Ovary (tissue), 9 donors: ENCODE measurements around the gene TENT5A. TPM values are rescaled to one million over a fixed set of nuclear protein-coding genes. Genes with fewer than 3 reads are reported as not detected.

ENCODE experiments used
- DNase-seq, 5 donors: peaks; one replicate each; pipeline ENCODE4 v3.0.0-alpha.2; 2019 to 2020
- H3K27ac ChIP-seq, 2 donors: fragments of 200-600 bp; one replicate each; pipeline versions ENCODE4 v1.5.1 to v1.8.0; 2019 to 2022
- H3K27me3 ChIP-seq: fragments of 200-600 bp; one replicate; pipeline ENCODE4 v1.8.0; 2022
- H3K36me3 ChIP-seq: fragments of 200-600 bp; sonication (generic); one replicate; pipeline ENCODE4 v1.5.1; 2019
- H3K4me1 ChIP-seq: one replicate; pipeline ENCODE4 v1.8.1; 2013; ENCODE audit warnings: mild to moderate bottlenecking, moderate library complexity; ENCODE audit not compliant: insufficient read depth
- H3K4me3 ChIP-seq: fragments of 200-600 bp; sonication (generic); one replicate; pipeline ENCODE4 v1.5.1; 2017
- H3K9me3 ChIP-seq, 2 donors: fragments of 200-600 bp in 1 of 2; sonication (generic) in 1 of 2; one replicate each; pipeline versions ENCODE4 v1.5.1 to v1.8.1; 2013 to 2019; ENCODE audit warnings: mild to moderate bottlenecking in 1 of 2, moderate library complexity in 1 of 2
- CTCF ChIP-seq, 3 donors: fragments of 450-650 bp in 2 of 3; fragments of 200-600 bp in 1 of 3; IDR thresholded peaks; one replicate each; pipeline versions ENCODE4 v1.5.1 to v1.8.0; 2016 to 2022; ENCODE audit warnings: antibody characterized with exemption in 3 of 3, mild to moderate bottlenecking in 1 of 3
- EP300 ChIP-seq: sonication (generic); formaldehyde crosslinking; IDR thresholded peaks from one replicate; pipeline ENCODE4 v1.6.1; 2017; ENCODE audit warnings: antibody characterized with exemption
- POLR2A ChIP-seq: fragments of 450-650 bp; IDR thresholded peaks from one replicate; pipeline ENCODE4 v1.6.1; 2017; ENCODE audit warnings: antibody characterized with exemption, mild to moderate bottlenecking, moderate library complexity
- WGBS, 3 donors: extraction: QIAGEN DNeasy Blood & Tissue Kit in 1 of 3; methylation state at CpG; one replicate each; pipeline versions ENCODE4 v1.1.5 to v1.1.7; 2013 to 2017; 5-methylcytosine and 5-hydroxymethylcytosine counted together
- intact Hi-C, 4 donors: fragments of 100-400 bp; cut with DNase I; formaldehyde crosslinking; loops; one replicate each; pipeline versions ENCODE4 v1.11.0 to v1.15.1; 2022 to 2023
- polyA plus RNA-seq, 2 donors: library from polyadenylated mRNA; stranded (reverse); fragments of 200-250 nt in 1 of 2; fragments of 350-450 nt in 1 of 2; fragmentation: Illumina TruSeq in 1 of 2; extraction: RNeasy Lipid Tissue Mini Kit (QIAGEN cat#74804) in 1 of 2; gene quantifications; one replicate each; pipeline ENCODE4 v1.2.3, GENCODE V29; 2013 to 2014
- total RNA-seq, 7 donors: library from RNA; depleted of rRNA in 2 of 7; stranded (reverse); fragments of >200 nt in 2 of 7; fragmentation: NEBNext Ultra II Directional in 3 of 7; extraction: Animal tissue kit (Norgen Biotek cat#: 25700) in 3 of 7; gene quantifications; one replicate each; pipeline versions ENCODE4 v1.1.0 to v1.2.4, GENCODE V29; 2016 to 2023
- donor health status: DM: no; HTN: no; CAD: no; lungs with moderate emphysema.
- donor health status: DM: no; HTN: no; CAD: no.
- donor health status: Bipolar disorder and iron deficiency.
- donor health status: DM: yes; HTN: yes; CAD: no.
- donor health status: DM: no; HTN: no; CAD: no.
- donor health status: DM: yes; HTN: yes; CAD: no.

The TENT5A gene
- total and polyA plus RNA-seq, 9 donors, result 14.6 to 47.1 (median 29.4) TPM

GRCh38 chr6:81763968-81764367 lies 11.5 kb upstream of the TENT5A start:
- no peak for TF ChIP-seq POLR2A
- no peak for TF ChIP-seq CTCF (IDR thresholded peaks at IDR 0.05)
- H3K4me3 ChIP-seq, result no peak overlapping the region
- intact Hi-C loops, result loop anchor here in 1 of 4 donors (10.0 kb wide), 1 partner anchor 121 kb away; no protein-coding TSS in a partner anchor
- no peaks in the 10 kb centered on the region for H3K27me3 ChIP-seq
- peaks cover 3% of the 10 kb centered on the region for H3K4me1 ChIP-seq
- DNase-seq, result no peak
- no peak overlapping the region for H3K27ac ChIP-seq
- H3K9me3 ChIP-seq, result no peaks in the 10 kb centered on the region
- WGBS, 3 donors, result 76 to 84% (median 80%) methylated on average over 3 of the region's 3 CpGs
- H3K36me3 ChIP-seq, result no peaks in the 10 kb centered on the region

- WGBS, 3 donors, result 66 to 85% (median 76%) methylated on average over 1 of the region's 1 CpG
- no peaks in the 10 kb centered on the region for H3K36me3 ChIP-seq
- no peak overlapping the region for H3K27ac ChIP-seq
- H3K27me3 ChIP-seq, result no peaks in the 10 kb centered on the region
- H3K4me3 ChIP-seq, result no peak overlapping the region
- DNase-seq, result no peak
- H3K9me3 ChIP-seq, result no peaks in the 10 kb centered on the region
- H3K4me1 ChIP-seq, result peaks cover 3% of the 10 kb centered on the region
- intact Hi-C loops, result loop anchor here in 1 of 4 donors (10.0 kb wide), 1 partner anchor 122 kb away; no protein-coding TSS in a partner anchor
- no peak for TF ChIP-seq CTCF (IDR thresholded peaks at IDR 0.05)
- TF ChIP-seq POLR2A, result no peak
- TF ChIP-seq EP300, result no peak
These were observed 10.6 kb upstream of the TENT5A start for GRCh38 chr6:81763051-81763450.

- Histone ChIP-seq H3K4me1 (peaks cover 3% of the 10 kb centered on the region), H3K27ac (no peak overlapping the region), H3K36me3 (no peaks in the 10 kb centered on the region), H3K9me3 (no peaks in the 10 kb centered on the region), H3K27me3 (no peaks in the 10 kb centered on the region), H3K4me3 (no peak overlapping the region)
- WGBS, 3 donors, result 72 to 77% (median 73%) methylated on average over 4 of the region's 4 CpGs
- intact Hi-C loops, result loop anchor here in 1 of 4 donors (10.0 kb wide), 1 partner anchor 122 kb away; no protein-coding TSS in a partner anchor
- TF ChIP-seq EP300 (no peak), POLR2A (no peak), CTCF (IDR thresholded peaks at IDR 0.05) (no peak)
- DNase-seq, result no peak
These were observed 10.1 kb upstream of the TENT5A start for GRCh38 chr6:81762606-81763005.

GRCh38 chr6:81762132-81762531 lies 9.7 kb upstream of the TENT5A start:
- intact Hi-C loops, result loop anchor here in 1 of 4 donors (10.0 kb wide), 1 partner anchor 123 kb away; no protein-coding TSS in a partner anchor
- no peak for TF ChIP-seq CTCF (IDR thresholded peaks at IDR 0.05)
- TF ChIP-seq POLR2A, result no peak
- no peak for TF ChIP-seq EP300
- Histone ChIP-seq H3K27ac (no peak overlapping the region), H3K36me3 (no peaks in the 10 kb centered on the region), H3K4me3 (no peak overlapping the region), H3K9me3 (no peaks in the 10 kb centered on the region), H3K27me3 (no peaks in the 10 kb centered on the region), H3K4me1 (peaks cover 3% of the 10 kb centered on the region)
- no peak for DNase-seq
